Endothelial cell of coronary artery (primary cell): ENCODE measurements around the gene ZFAND5. TPM values are rescaled to one million over a fixed set of nuclear protein-coding genes. Genes with fewer than 3 reads are reported as not detected.

Source experiments
- total RNA-seq: library from RNA; depleted of rRNA; stranded (reverse); fragments of >200 nt; gene quantifications from 2 replicates; pipeline ENCODE4 v1.2.3, GENCODE V29; 2014

Gene ZFAND5, protein sequence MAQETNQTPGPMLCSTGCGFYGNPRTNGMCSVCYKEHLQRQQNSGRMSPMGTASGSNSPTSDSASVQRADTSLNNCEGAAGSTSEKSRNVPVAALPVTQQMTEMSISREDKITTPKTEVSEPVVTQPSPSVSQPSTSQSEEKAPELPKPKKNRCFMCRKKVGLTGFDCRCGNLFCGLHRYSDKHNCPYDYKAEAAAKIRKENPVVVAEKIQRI
- 84.1 and 114 TPM in 2 replicates for total RNA-seq

DNA sequence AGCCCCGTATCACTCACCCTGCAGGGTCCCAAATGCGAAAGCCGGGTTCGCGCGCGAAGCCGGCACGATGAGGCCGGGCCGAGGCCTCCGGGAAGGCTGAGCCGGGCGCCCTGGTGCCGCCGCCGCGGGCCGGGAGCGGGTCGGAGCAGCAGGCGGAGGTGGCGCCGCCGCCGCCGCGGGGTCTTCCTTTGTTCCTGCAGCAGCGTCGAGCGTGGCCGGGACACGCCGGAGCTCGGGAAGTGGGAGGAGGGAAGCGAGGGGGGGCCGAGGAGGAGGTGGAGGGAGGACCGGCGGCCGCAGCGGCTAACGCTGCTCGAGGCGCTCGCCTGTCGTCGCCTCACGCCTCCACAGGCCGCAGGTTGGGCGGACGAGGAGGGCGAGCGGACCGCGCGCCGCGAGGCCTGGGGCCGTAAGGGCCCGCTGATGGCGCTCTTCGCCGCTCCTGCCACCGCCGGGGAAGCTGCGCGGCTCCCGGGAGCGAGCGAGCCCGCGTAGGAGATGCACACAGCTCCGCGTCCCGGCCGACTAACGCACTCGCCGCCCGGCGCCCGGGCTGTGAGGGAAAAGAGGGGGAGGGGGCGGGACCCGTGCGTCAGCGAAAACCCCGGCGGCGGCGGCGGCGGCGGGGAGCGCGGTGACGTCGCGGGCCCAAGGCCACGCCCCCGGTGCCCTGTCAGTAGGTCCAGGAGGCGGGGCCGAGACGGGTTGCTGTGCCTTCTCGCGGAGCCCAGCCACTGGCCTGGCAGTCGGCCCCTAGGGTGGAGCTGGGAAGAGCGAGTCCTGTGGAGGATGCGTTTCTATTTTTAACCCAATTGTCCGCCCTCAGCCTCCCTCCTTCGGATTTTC, at the start of gene ZFAND5:
Gene ZFAND5 (minus strand): TSS at position 530 of the 846 bp plus-strand sequence. CDS start 4,430 bp downstream, outside the sequence.

Other genes starting within 250 kb of the ZFAND5 start
- gene GDA, start 215.8 kb downstream of the ZFAND5 start, total RNA-seq, result not detected in 2 replicates
- gene TMC1, start 156.4 kb upstream of the ZFAND5 start, total RNA-seq, result 2.1 and 5.8 TPM in 2 replicates